ENCODE results near the gene HSPA9.
"Not testable (repeated sequence)": the region's sequence is repeated elsewhere in the genome, so short reads cannot be mapped to it uniquely, and the experiment has no call there.

Gene HSPA9

GRCh38 chr5:138528208-138528607, 47.0 kb downstream of the HSPA9 start:
- DNase-seq: no peak

- DNase-seq: no peak
Observed at GRCh38 chr5:138527170-138527569, 48.0 kb downstream of the HSPA9 start.

GRCh38 chr5:138523406-138523805, 51.8 kb downstream of the HSPA9 start:
- no peak for DNase-seq

DNA sequence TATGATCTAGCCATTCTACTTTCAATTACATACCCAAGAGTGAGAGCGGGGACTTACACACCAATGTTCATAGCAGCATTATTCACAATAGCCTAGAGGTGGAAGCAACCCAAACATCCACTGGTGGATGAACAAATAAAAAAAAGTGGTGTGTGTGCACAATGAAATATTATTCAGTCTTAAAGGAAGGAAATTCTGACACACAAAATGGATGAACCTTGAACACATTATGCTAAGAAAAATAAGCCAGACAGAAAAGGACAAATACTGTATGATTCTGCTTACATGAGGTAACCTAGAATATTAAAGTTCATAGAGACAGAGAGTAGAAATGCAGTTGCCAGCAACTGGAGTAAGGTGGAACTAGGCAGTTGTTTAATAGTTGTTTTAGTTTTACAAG, 54.2 kb downstream of the HSPA9 start:
- DNase-seq: no peak

GRCh38 chr5:138517437-138517836, 57.8 kb downstream of the HSPA9 start:
- DNase-seq: no peak

DNA sequence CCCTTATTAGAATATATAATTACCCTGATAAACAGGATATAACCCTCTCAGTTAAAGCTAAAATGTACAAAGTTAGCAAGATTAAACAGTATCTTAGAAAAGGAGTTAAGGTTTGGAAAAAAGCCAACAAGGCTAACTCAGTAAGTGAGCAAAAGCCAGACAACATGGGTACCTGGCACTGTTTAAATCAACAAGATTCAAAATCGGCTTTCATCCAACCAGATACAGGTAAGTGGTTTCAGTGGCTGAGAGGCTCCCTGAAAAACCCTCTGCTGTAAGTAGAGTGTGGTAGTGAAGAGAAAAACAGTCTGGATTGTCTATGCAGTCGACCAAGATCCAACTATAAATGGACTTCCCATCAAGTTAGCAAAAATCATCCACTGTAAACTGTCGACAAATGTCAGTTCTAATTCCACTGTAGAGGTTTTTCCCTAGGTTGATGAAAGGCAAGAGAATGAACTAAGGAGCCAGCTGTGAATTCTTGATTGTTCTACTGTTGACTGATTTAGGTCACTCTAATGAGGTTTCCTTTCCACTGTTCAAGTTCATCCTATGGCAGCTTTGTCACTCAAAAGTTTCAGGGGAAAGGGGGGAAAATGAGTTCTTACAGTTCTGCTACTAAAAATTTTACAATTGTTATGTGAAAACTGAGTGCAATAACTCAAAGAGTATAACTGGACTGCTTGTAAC, 59.5 kb downstream of the HSPA9 start:
- DNase-seq: no peak

- DNase-seq: no peak
Observed at GRCh38 chr5:138514021-138514420, 61.2 kb downstream of the HSPA9 start.

- DNase-seq: no peak
Observed at GRCh38 chr5:138508958-138509357, 66.2 kb downstream of the HSPA9 start.

- not testable (repeated sequence) for DNase-seq
Observed at GRCh38 chr5:138507485-138507884, 67.7 kb downstream of the HSPA9 start.

DNA sequence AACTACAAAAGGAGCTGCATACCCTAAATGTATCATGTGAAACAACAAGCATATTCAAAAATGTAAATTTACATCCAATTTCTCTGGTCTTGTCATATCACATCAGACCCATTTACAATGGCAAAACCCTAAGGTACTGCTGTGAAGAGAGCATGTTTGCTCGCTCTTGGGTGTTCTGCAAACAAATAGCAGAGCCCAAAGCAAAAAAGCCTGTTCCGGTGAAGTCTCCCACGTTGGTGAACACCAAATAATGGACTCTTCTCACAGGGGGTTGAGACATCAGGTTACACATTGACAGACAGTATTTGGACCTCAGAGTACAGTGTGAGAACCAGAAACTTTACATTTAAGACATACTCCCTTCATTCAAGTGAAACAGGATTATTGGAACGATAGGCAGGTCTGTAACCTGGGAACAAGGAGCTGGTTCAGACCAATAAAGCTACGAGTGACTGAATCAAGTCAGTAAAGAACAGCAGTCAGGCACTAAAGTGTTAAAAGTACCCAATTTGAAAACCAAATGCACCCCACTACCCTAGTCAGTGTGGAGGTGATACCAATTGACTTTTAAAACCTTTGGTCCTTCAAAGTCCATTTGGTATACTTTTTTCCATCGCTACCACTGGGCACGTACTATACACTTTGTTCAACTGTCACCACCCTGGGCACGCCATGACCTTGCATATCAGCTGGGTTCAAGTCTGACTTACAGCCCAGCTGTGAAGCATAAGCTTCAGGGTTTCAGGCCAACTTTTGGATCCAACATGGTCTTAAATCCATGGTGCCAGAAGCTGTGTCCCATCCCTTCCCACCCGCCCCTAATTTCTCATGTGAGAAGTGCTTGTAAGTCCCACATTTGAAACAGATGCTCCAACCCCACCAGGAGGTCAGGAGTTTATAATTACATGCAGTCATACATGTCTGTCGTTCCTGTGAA, 68.6 kb downstream of the HSPA9 start:
- DNase-seq: no peak

DNA sequence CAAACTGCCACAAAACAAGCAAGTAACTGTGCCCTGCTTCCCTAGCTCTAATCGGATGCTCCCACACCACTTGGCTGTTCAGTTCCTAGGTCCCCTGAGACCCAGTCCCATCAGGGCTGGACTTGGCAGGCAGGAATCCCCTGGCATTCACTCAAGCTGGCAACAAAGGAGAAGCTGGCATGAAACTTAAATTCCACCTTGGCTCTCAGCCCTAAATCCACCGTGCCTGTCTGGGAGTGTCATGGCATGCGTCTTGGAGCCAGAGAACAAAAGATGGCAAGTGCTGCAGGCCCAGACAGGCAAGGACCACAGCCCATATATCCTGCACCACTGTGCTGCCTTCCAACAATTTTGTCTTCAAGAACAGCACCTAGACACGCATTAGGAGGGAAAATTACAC, 70.4 kb downstream of the HSPA9 start:
- DNase-seq: no peak

Measured in activated gamma-delta T cell treated with Interleukin-2 at 50 U/mL for 16 hours (primary cell).